ENCODE results near the gene AKAP8L. TPM values are rescaled to one million over a fixed set of nuclear protein-coding genes. Genes with fewer than 3 reads are reported as not detected.
"Not testable (repeated sequence)": the region's sequence is repeated elsewhere in the genome, so short reads cannot be mapped to it uniquely, and the experiment has no call there.

AKAP8L gene
- total and polyA plus RNA-seq, 2 donors (not counting 1 experiment from before 2014, with no cell fraction given) = 18.0 to 87.0 TPM

- Histone ChIP-seq H3K36me3 (ENCODE audit: control insufficient read depth, insufficient read depth, low read length) (peaks cover 34% of the 10 kb centered on the region), H3K27ac (ENCODE audit: insufficient read depth, low read length) (no peak overlapping the region), H3K79me2 (ENCODE audit: control insufficient read depth, insufficient read depth, low read length) (peaks cover 7% of the 10 kb centered on the region), H3K4me1 (ENCODE audit: control insufficient read depth, extremely low read depth, insufficient read depth, low read length) (no peaks in the 10 kb centered on the region), H4K20me1 (ENCODE audit: control insufficient read depth, extremely low read depth, insufficient read depth, low read length) (no peaks in the 10 kb centered on the region), H3K9ac (ENCODE audit: insufficient read depth, low read length) (no peak overlapping the region), H3K4me2 (ENCODE audit: extremely low read depth, insufficient read depth, low read length) (no peak overlapping the region), H2AFZ (ENCODE audit: low read length) (no peak overlapping the region), H3K27me3 (ENCODE audit: control insufficient read depth, insufficient read depth, low read length) (no peaks in the 10 kb centered on the region), H3K9me3 (ENCODE audit: control insufficient read depth, insufficient read depth, low read depth, low read length) (no peaks in the 10 kb centered on the region), H3K4me3 (replicated peaks in 1 of 4; ENCODE audit: control extremely low read depth in 1 of 4, insufficient read depth in 1 of 4, low read depth in 3 of 4, low read length in 4 of 4) (no peak overlapping the region)
- no peak for TF ChIP-seq EZH2 (IDR thresholded peaks at IDR 0.05; ENCODE audit: low read length, missing control alignments)
- TF ChIP-seq CTCF (conservative IDR thresholded peaks at IDR 0.05 in 1 of 2, IDR thresholded peaks at IDR 0.05 in 1 of 2; ENCODE audit: low read depth in 1 of 2, low read length in 2 of 2) = no peak
- DNase-seq (ENCODE audit: low read depth in 2 of 2) = no peak
These were observed 51.3 kb downstream of the AKAP8L start for GRCh38 chr19:15367439-15367838.

- Histone ChIP-seq H3K4me2 (ENCODE audit: extremely low read depth, insufficient read depth, low read length) (no peak overlapping the region), H3K36me3 (ENCODE audit: control insufficient read depth, insufficient read depth, low read length) (peaks cover 37% of the 10 kb centered on the region), H2AFZ (ENCODE audit: low read length) (no peak overlapping the region)
These were observed 53.5 kb downstream of the AKAP8L start for GRCh38 chr19:15365264-15365663.

GRCh38 chr19:15363791-15364190 is 55.0 kb downstream of the AKAP8L start:
- not testable (repeated sequence) for H3K4me1 ChIP-seq (ENCODE audit: control insufficient read depth, extremely low read depth, insufficient read depth, low read length); H3K9me3 ChIP-seq (ENCODE audit: control insufficient read depth, insufficient read depth, low read depth, low read length); H3K27me3 ChIP-seq (ENCODE audit: control insufficient read depth, insufficient read depth, low read length); H4K20me1 ChIP-seq (ENCODE audit: control insufficient read depth, extremely low read depth, insufficient read depth, low read length); H3K9ac ChIP-seq (ENCODE audit: insufficient read depth, low read length); H2AFZ ChIP-seq (ENCODE audit: low read length); H3K4me2 ChIP-seq (ENCODE audit: extremely low read depth, insufficient read depth, low read length); H3K27ac ChIP-seq (ENCODE audit: insufficient read depth, low read length); H3K4me3 ChIP-seq (replicated peaks in 1 of 4; ENCODE audit: control extremely low read depth in 1 of 4, insufficient read depth in 1 of 4, low read depth in 3 of 4, low read length in 4 of 4); H3K79me2 ChIP-seq (ENCODE audit: control insufficient read depth, insufficient read depth, low read length)
- peak in 1 of 2 donors; percentile 34 for DNase-seq (ENCODE audit: low read depth in 2 of 2)
- peaks cover 28% of the 10 kb centered on the region for H3K36me3 ChIP-seq (ENCODE audit: control insufficient read depth, insufficient read depth, low read length)

More at GRCh38 chr19:15365264-15365663, 53.5 kb downstream of the AKAP8L start:
- no peak overlapping the region for H3K27ac ChIP-seq (ENCODE audit: insufficient read depth, low read length)
- H3K4me3 ChIP-seq (replicated peaks in 1 of 4; ENCODE audit: control extremely low read depth in 1 of 4, insufficient read depth in 1 of 4, low read depth in 3 of 4, low read length in 4 of 4) = no peak overlapping the region
- no peaks in the 10 kb centered on the region for H3K27me3 ChIP-seq (ENCODE audit: control insufficient read depth, insufficient read depth, low read length)
- TF ChIP-seq EZH2 (IDR thresholded peaks at IDR 0.05; ENCODE audit: low read length, missing control alignments) = no peak
- no peak for TF ChIP-seq CTCF (conservative IDR thresholded peaks at IDR 0.05 in 1 of 2, IDR thresholded peaks at IDR 0.05 in 1 of 2; ENCODE audit: low read depth in 1 of 2, low read length in 2 of 2)
- no peak for DNase-seq (ENCODE audit: low read depth in 2 of 2)
- H3K9ac ChIP-seq (ENCODE audit: insufficient read depth, low read length) = no peak overlapping the region
- H3K79me2 ChIP-seq (ENCODE audit: control insufficient read depth, insufficient read depth, low read length) = no peaks in the 10 kb centered on the region
- H3K9me3 ChIP-seq (ENCODE audit: control insufficient read depth, insufficient read depth, low read depth, low read length) = no peaks in the 10 kb centered on the region
- H3K4me1 ChIP-seq (ENCODE audit: control insufficient read depth, extremely low read depth, insufficient read depth, low read length) = no peaks in the 10 kb centered on the region
- no peaks in the 10 kb centered on the region for H4K20me1 ChIP-seq (ENCODE audit: control insufficient read depth, extremely low read depth, insufficient read depth, low read length)

GRCh38 chr19:15363048-15363447 is 55.7 kb downstream of the AKAP8L start:
- DNase-seq (ENCODE audit: low read depth in 2 of 2); H3K27ac ChIP-seq (ENCODE audit: insufficient read depth, low read length); H3K9me3 ChIP-seq (ENCODE audit: control insufficient read depth, insufficient read depth, low read depth, low read length); H4K20me1 ChIP-seq (ENCODE audit: control insufficient read depth, extremely low read depth, insufficient read depth, low read length); H3K4me1 ChIP-seq (ENCODE audit: control insufficient read depth, extremely low read depth, insufficient read depth, low read length); H3K9ac ChIP-seq (ENCODE audit: insufficient read depth, low read length); H3K79me2 ChIP-seq (ENCODE audit: control insufficient read depth, insufficient read depth, low read length); H3K4me3 ChIP-seq (replicated peaks in 1 of 4; ENCODE audit: control extremely low read depth in 1 of 4, insufficient read depth in 1 of 4, low read depth in 3 of 4, low read length in 4 of 4); H2AFZ ChIP-seq (ENCODE audit: low read length); H3K4me2 ChIP-seq (ENCODE audit: extremely low read depth, insufficient read depth, low read length); H3K27me3 ChIP-seq (ENCODE audit: control insufficient read depth, insufficient read depth, low read length): not testable (repeated sequence)
- H3K36me3 ChIP-seq (ENCODE audit: control insufficient read depth, insufficient read depth, low read length) = peaks cover 24% of the 10 kb centered on the region

- not testable (repeated sequence) for H2AFZ ChIP-seq (ENCODE audit: low read length); H3K79me2 ChIP-seq (ENCODE audit: control insufficient read depth, insufficient read depth, low read length); H4K20me1 ChIP-seq (ENCODE audit: control insufficient read depth, extremely low read depth, insufficient read depth, low read length); H3K4me2 ChIP-seq (ENCODE audit: extremely low read depth, insufficient read depth, low read length); DNase-seq (ENCODE audit: low read depth in 2 of 2); H3K9ac ChIP-seq (ENCODE audit: insufficient read depth, low read length); H3K27me3 ChIP-seq (ENCODE audit: control insufficient read depth, insufficient read depth, low read length); H3K27ac ChIP-seq (ENCODE audit: insufficient read depth, low read length); H3K4me3 ChIP-seq (replicated peaks in 1 of 4; ENCODE audit: control extremely low read depth in 1 of 4, insufficient read depth in 1 of 4, low read depth in 3 of 4, low read length in 4 of 4); H3K4me1 ChIP-seq (ENCODE audit: control insufficient read depth, extremely low read depth, insufficient read depth, low read length); H3K9me3 ChIP-seq (ENCODE audit: control insufficient read depth, insufficient read depth, low read depth, low read length)
- peaks cover 18% of the 10 kb centered on the region for H3K36me3 ChIP-seq (ENCODE audit: control insufficient read depth, insufficient read depth, low read length)
These were observed 58.8 kb downstream of the AKAP8L start for GRCh38 chr19:15360015-15360414.

Data from fibroblast of lung (primary cell).